PC-9 (cell line): ENCODE results near the gene BCR. TPM values are rescaled to one million over a fixed set of nuclear protein-coding genes. Genes with fewer than 3 reads are reported as not detected.

ENCODE experiments used
- BruUV-seq: library from RNA; stranded (reverse); fragments of 400-500 nt; replicated peaks from 2 replicates; lab custom pipeline; 2021; lab: Mats Ljungman, UMichigan
- CTCF ChIA-PET: fragments of 300-600 bp; sonication (Branson Sonifier 250); formaldehyde crosslinking; loops from one replicate; lab custom pipeline; 2022; ENCODE audit warnings: antibody characterized with exemption; lab: Charles Lee
- POLR2A ChIA-PET: fragments of 300-600 bp; sonication (Branson Sonifier 250); formaldehyde crosslinking; loops from one replicate; lab custom pipeline; 2022; ENCODE audit warnings: antibody characterized with exemption; ENCODE audit not compliant: unreplicated experiment; lab: Charles Lee
- DNase-seq, 2 experiments: peaks; one replicate each; pipeline versions ENCODE4 v3.0.0 to v3.0.0-alpha.2; 2015 to 2022; ENCODE audit warnings: mixed read lengths in 1 of 2
- H2AFZ ChIP-seq: fragments of 200-600 bp; sonication (generic); 2 replicates; pipeline ENCODE4 v1.8.1; 2017; ENCODE audit warnings: antibody characterized with exemption
- H3F3A ChIP-seq: fragments of 200-600 bp; sonication (generic); 2 replicates; pipeline ENCODE4 v1.8.1; 2017; ENCODE audit warnings: antibody characterized with exemption, mild to moderate bottlenecking, low read depth; ENCODE audit not compliant: insufficient read depth
- H3K27ac ChIP-seq: fragments of 200-600 bp; sonication (generic); 2 replicates; pipeline ENCODE4 v1.6.1; 2016; ENCODE audit warnings: mixed run types
- H3K27me3 ChIP-seq: fragments of 200-600 bp; sonication (generic); 2 replicates; pipeline ENCODE4 v1.6.1; 2016; ENCODE audit warnings: low read depth, mixed run types; ENCODE audit not compliant: insufficient read depth
- H3K36me3 ChIP-seq: fragments of 200-600 bp; sonication (generic); 2 replicates; pipeline ENCODE4 v1.6.1; 2016; ENCODE audit warnings: low read depth, mixed run types
- H3K4me1 ChIP-seq: fragments of 200-600 bp; sonication (generic); replicated peaks from 2 replicates; pipeline ENCODE4 v1.6.1; 2016; ENCODE audit warnings: mixed run types; ENCODE audit not compliant: insufficient read depth
- H3K4me2 ChIP-seq: fragments of 200-600 bp; sonication (generic); 2 replicates; pipeline ENCODE4 v1.6.1; 2017; ENCODE audit warnings: mixed run types
- H3K4me3 ChIP-seq: fragments of 200-600 bp; sonication (generic); 2 replicates; pipeline ENCODE4 v1.6.1; 2016; ENCODE audit warnings: mixed run types
- H3K79me2 ChIP-seq: fragments of 200-600 bp; sonication (generic); 2 replicates; pipeline ENCODE4 v1.6.1; 2017; ENCODE audit warnings: low read depth, mixed run types
- H3K9me2 ChIP-seq: fragments of 200-600 bp; sonication (generic); 2 replicates; pipeline ENCODE4 v1.8.1; 2017; ENCODE audit warnings: mild to moderate bottlenecking; ENCODE audit not compliant: insufficient read depth
- H3K9me3 ChIP-seq: fragments of 200-600 bp; sonication (generic); 2 replicates; pipeline ENCODE4 v1.8.1; 2016; ENCODE audit warnings: low read depth; ENCODE audit not compliant: insufficient read depth
- H4K20me1 ChIP-seq: fragments of 200-600 bp; sonication (generic); 2 replicates; pipeline ENCODE4 v1.8.1; 2017; ENCODE audit not compliant: insufficient read depth
- CTCF ChIP-seq: fragments of 200-600 bp; sonication (generic); conservative IDR thresholded peaks from 2 replicates; pipeline ENCODE4 v1.6.1; 2017; ENCODE audit warnings: mixed run types, antibody characterized with exemption, mild to moderate bottlenecking, moderate library complexity
- EZH2 ChIP-seq: fragments of 200-600 bp; sonication (generic); IDR thresholded peaks from 2 replicates; pipeline ENCODE4 v1.8.0; 2017; ENCODE audit warnings: antibody characterized with exemption, low read depth
- intact Hi-C: fragments of 100-400 bp; cut with micrococcal nuclease; formaldehyde crosslinking; loops from one replicate; pipeline ENCODE4 v1.10.0; 2022; ENCODE audit not compliant: unreplicated experiment
- total RNA-seq: library from RNA; stranded (reverse); gene quantifications from 2 replicates; pipeline ENCODE4 v1.2.3, GENCODE V29; 2021

BCR gene
- total RNA-seq, 1 experiment from 2014 or later = 47.8 TPM

- CTCF ChIA-PET = no interaction called here
- H4K20me1 ChIP-seq = no peaks in the 10 kb centered on the region; the same call in 1 of the 2 replicates
- BruUV-seq = no TSS peak
Measured at GRCh38 chr22:23259916-23260644, 79.8 kb downstream of the BCR start.

GRCh38 chr22:23260645-23261581 is 80.6 kb downstream of the BCR start:
- intact Hi-C loops = loop anchor here (5.0 kb wide), 1 partner anchor 79 kb away; the partner anchor contains the start of gene BCR

More at GRCh38 chr22:23259916-23260644, 79.8 kb downstream of the BCR start:
- no peak overlapping the region for H2AFZ ChIP-seq
- intact Hi-C loops = loop anchor here (5.0 kb wide), 1 partner anchor 78 kb away; the partner anchor contains the start of gene BCR
- H3K79me2 ChIP-seq = no peaks in the 10 kb centered on the region
- H3K4me1 ChIP-seq = 0 out of 2 replicates have a peak, but pooled peaks cover 8% of the 10 kb centered on the region
- POLR2A ChIA-PET = no interaction called here
- no peaks in the 10 kb centered on the region for H3K36me3 ChIP-seq
- H3K4me2 ChIP-seq = no peak overlapping the region
- no peaks in the 10 kb centered on the region for H3K9me2 ChIP-seq
- DNase-seq = no peak
- TF ChIP-seq EZH2 = no peak
- TF ChIP-seq CTCF = no peak
- H3K9me3 ChIP-seq = no peaks in the 10 kb centered on the region
- H3K4me3 ChIP-seq = no peak overlapping the region
- no peaks in the 10 kb centered on the region for H3K27me3 ChIP-seq
- no peak overlapping the region for H3K27ac ChIP-seq
- no peaks in the 10 kb centered on the region; the same call in 1 of the 2 replicates for H3F3A ChIP-seq

More at GRCh38 chr22:23260645-23261581, 80.6 kb downstream of the BCR start:
- TF ChIP-seq CTCF (no peak), EZH2 (no peak)
- POLR2A ChIA-PET = no interaction called here
- H3K9me2 ChIP-seq = no peaks in the 10 kb centered on the region
- H3K36me3 ChIP-seq = no peaks in the 10 kb centered on the region
- H3K27ac ChIP-seq = no peak overlapping the region
- no peaks in the 10 kb centered on the region for H3K79me2 ChIP-seq
- 0 out of 2 replicates have a peak, but pooled peaks cover 8% of the 10 kb centered on the region for H3K4me1 ChIP-seq
- no peaks in the 10 kb centered on the region; the same call in 1 of the 2 replicates for H4K20me1 ChIP-seq
- no TSS peak for BruUV-seq
- no peaks in the 10 kb centered on the region; the same call in 1 of the 2 replicates for H3F3A ChIP-seq
- H3K4me3 ChIP-seq = no peak overlapping the region
- CTCF ChIA-PET = no interaction called here
- H3K9me3 ChIP-seq = no peaks in the 10 kb centered on the region
- H2AFZ ChIP-seq = no peak overlapping the region
- no peaks in the 10 kb centered on the region for H3K27me3 ChIP-seq
- DNase-seq = no peak
- H3K4me2 ChIP-seq = no peak overlapping the region
